ENCODE measurements around the gene ALDH16A1. TPM values are rescaled to one million over a fixed set of nuclear protein-coding genes. Genes with fewer than 3 reads are reported as not detected.

The ALDH16A1 gene
- total and polyA plus RNA-seq, 9 donors = 0.93 to 24.2 (median 20.2) TPM

DNA sequence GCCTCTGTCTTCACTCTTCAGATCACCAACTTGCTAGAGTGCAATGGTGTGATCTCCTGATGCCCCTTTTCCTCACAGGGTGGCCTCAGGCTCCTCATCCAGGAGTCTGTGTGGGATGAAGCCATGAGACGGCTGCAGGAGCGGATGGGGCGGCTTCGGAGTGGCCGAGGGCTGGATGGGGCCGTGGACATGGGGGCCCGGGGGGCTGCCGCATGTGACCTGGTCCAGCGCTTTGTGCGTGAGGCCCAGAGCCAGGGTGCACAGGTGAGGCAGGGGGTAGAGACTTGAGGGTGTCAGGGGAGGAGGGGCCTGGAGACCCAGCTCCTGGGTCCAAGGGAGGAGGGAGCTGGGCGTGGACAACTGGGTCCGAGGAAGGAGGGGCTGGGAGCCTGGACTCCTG is 9.5 kb downstream of the ALDH16A1 start:
- 81 to 87% (median 84%) methylated on average over 12 of the region's 12 CpGs for WGBS, 3 donors
- Histone ChIP-seq H3K27ac (no peak overlapping the region), H3K4me1 (ENCODE audit: insufficient read depth) (no peaks in the 10 kb centered on the region), H3K27me3 (no peaks in the 10 kb centered on the region), H3K4me3 (no peak overlapping the region), H3K36me3 (no peaks in the 10 kb centered on the region), H3K9me3 (no peaks in the 10 kb centered on the region)
- TF ChIP-seq EP300 (IDR thresholded peaks at IDR 0.05) = no peak
- no peak for TF ChIP-seq POLR2A (IDR thresholded peaks at IDR 0.05)
- TF ChIP-seq, protein P1, sequence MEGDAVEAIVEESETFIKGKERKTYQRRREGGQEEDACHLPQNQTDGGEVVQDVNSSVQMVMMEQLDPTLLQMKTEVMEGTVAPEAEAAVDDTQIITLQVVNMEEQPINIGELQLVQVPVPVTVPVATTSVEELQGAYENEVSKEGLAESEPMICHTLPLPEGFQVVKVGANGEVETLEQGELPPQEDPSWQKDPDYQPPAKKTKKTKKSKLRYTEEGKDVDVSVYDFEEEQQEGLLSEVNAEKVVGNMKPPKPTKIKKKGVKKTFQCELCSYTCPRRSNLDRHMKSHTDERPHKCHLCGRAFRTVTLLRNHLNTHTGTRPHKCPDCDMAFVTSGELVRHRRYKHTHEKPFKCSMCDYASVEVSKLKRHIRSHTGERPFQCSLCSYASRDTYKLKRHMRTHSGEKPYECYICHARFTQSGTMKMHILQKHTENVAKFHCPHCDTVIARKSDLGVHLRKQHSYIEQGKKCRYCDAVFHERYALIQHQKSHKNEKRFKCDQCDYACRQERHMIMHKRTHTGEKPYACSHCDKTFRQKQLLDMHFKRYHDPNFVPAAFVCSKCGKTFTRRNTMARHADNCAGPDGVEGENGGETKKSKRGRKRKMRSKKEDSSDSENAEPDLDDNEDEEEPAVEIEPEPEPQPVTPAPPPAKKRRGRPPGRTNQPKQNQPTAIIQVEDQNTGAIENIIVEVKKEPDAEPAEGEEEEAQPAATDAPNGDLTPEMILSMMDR (IDR thresholded peaks at IDR 0.05) = no peak
- DNase-seq = no peak
- intact Hi-C loops (cut with DNase I) = no loop called here

DNA sequence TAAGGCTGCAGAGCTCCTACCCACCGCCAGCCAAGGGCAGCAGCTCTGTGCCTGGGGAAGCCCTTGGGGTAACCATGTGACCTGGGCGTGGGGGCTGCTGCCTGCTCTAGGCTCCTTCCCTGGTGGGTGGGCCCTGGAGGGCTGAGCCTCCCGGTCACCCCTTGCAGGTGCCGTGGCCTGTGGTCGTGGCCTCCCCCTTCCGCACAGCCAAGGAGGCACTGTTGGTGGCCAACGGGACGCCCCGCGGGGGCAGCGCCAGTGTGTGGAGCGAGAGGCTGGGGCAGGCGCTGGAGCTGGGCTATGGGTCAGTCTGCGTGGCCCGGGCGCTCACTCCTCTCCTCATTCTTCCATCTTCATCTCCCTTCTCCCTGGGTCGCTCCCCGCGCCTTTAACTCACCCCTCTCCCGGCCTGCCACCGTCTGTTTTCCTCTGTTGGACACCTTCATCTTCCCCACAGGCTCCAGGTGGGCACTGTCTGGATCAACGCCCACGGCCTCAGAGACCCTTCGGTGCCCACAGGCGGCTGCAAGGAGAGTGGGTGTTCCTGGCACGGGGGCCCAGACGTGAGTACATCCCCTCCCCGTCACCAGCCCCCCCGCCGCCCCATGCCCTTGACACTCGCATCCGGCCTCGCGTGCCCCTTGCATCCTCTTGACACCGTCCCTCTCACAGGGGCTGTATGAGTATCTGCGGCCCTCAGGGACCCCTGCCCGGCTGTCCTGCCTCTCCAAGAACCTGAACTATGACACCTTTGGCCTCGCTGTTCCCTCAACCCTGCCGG is 11.1 kb downstream of the ALDH16A1 start:
- 86 to 87% (median 87%) methylated on average over 37 to 39 of the region's 39 CpGs for WGBS, 3 donors
- no peaks in the 10 kb centered on the region for H3K27me3 ChIP-seq
- TF ChIP-seq POLR2A (IDR thresholded peaks at IDR 0.05) (no peak), EP300 (IDR thresholded peaks at IDR 0.05) (no peak)
- TF ChIP-seq, protein P1 (IDR thresholded peaks at IDR 0.05) = no peak
- intact Hi-C loops (cut with DNase I) = no loop called here
- H3K4me1 ChIP-seq (ENCODE audit: insufficient read depth) = no peaks in the 10 kb centered on the region
- no peak overlapping the region for H3K4me3 ChIP-seq
- H3K36me3 ChIP-seq = no peaks in the 10 kb centered on the region
- H3K27ac ChIP-seq = no peak overlapping the region
- DNase-seq = no peak
- H3K9me3 ChIP-seq = no peaks in the 10 kb centered on the region

DNA sequence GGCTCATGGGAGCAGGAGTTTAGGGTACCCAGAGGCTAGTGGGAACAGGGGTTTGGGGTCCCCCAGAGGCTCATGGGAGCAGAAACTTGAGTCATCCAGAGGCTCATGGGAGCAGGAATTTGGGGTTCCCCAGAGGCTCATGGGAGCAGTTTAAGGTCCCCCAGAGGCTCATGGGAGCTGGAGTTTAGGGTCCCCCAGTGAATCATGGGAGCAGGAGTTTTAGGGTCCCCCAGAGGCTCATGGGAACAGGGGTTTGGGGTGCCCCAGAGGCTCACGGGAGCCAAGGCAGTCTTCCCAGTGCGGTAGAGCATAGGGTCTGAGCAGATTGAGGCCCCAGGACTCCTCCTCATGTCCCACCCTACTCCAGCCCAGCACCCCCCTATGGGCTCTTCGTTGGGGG is 12.3 kb downstream of the ALDH16A1 start:
- intact Hi-C loops (cut with DNase I) = no loop called here
- Histone ChIP-seq H3K4me1 (ENCODE audit: insufficient read depth) (no peaks in the 10 kb centered on the region), H3K27me3 (no peaks in the 10 kb centered on the region), H3K27ac (no peak overlapping the region), H3K4me3 (no peak overlapping the region), H3K9me3 (no peaks in the 10 kb centered on the region), H3K36me3 (no peaks in the 10 kb centered on the region)
- TF ChIP-seq POLR2A (IDR thresholded peaks at IDR 0.05) = no peak
- TF ChIP-seq, protein P1 (IDR thresholded peaks at IDR 0.05) = no peak
- TF ChIP-seq EP300 (IDR thresholded peaks at IDR 0.05) = no peak
- DNase-seq = no peak
- WGBS, 3 donors = 87 to 92% (median 91%) methylated on average over 3 of the region's 3 CpGs

DNA sequence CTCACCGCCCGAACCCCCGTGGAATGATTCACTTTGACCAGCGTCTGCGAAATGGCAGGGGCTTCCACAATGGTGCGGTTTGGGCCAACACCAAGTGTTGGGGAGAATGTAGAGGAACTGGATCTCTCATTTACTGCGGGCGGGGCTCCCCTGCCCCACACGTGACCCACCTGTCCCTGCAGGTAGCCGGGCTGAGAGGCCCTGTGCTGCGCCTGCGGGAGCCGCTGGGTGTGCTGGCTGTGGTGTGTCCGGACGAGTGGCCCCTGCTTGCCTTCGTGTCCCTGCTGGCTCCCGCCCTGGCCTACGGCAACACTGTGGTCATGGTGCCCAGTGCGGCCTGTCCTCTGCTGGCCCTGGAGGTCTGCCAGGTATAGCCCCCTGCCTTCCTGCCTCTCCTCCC is 15.2 kb downstream of the ALDH16A1 start:
- intact Hi-C loops (cut with DNase I) = no loop called here
- 89 to 90% (median 89%) methylated on average over 19 of the region's 19 CpGs for WGBS, 3 donors
- TF ChIP-seq, protein P1 (IDR thresholded peaks at IDR 0.05) = no peak
- TF ChIP-seq EP300 (IDR thresholded peaks at IDR 0.05) (no peak), POLR2A (IDR thresholded peaks at IDR 0.05) (no peak)
- Histone ChIP-seq H3K36me3 (no peaks in the 10 kb centered on the region), H3K9me3 (no peaks in the 10 kb centered on the region), H3K27ac (no peak overlapping the region), H3K4me1 (ENCODE audit: insufficient read depth) (no peaks in the 10 kb centered on the region), H3K27me3 (no peaks in the 10 kb centered on the region), H3K4me3 (no peak overlapping the region)
- DNase-seq = no peak
